ENCODE results near the gene CIB4.

CIB4 gene

GRCh38 chr2:26640781-26641564 is at the start of gene CIB4:
Gene CIB4 (minus strand): TSS chr2:26641366. CDS start chr2:26641314, 52 bp downstream.
- no peaks in the 10 kb centered on the region for H3K36me3 ChIP-seq (ENCODE audit: insufficient read depth, low read length)
- no peaks in the 10 kb centered on the region for H3K9me3 ChIP-seq (ENCODE audit: control insufficient read depth, insufficient read depth, low read length)
- no peak within 1 kb of the TSS for H3K9ac ChIP-seq (ENCODE audit: low read depth, low read length)
- H3K4me1 ChIP-seq (ENCODE audit: insufficient read depth, low read length), result peaks cover 16% of the 10 kb centered on the region

GRCh38 chr2:26687801-26688200 is 46.6 kb upstream of the CIB4 start:
- no peak overlapping the region for H3K9ac ChIP-seq (ENCODE audit: low read depth, low read length)

GRCh38 chr2:26687328-26687727 is 46.2 kb upstream of the CIB4 start:
- Histone ChIP-seq H3K4me1 (ENCODE audit: insufficient read depth, low read length) (peaks cover 4% of the 10 kb centered on the region; the same call in 1 of the 2 replicates), H3K9ac (ENCODE audit: low read depth, low read length) (no peak overlapping the region), H3K9me3 (ENCODE audit: control insufficient read depth, insufficient read depth, low read length) (no peaks in the 10 kb centered on the region)

More at GRCh38 chr2:26687801-26688200, 46.6 kb upstream of the CIB4 start:
- Histone ChIP-seq H3K4me1 (ENCODE audit: insufficient read depth, low read length) (peaks cover 4% of the 10 kb centered on the region; the same call in 1 of the 2 replicates), H3K9me3 (ENCODE audit: control insufficient read depth, insufficient read depth, low read length) (no peaks in the 10 kb centered on the region), H3K36me3 (ENCODE audit: insufficient read depth, low read length) (no peaks in the 10 kb centered on the region)

GRCh38 chr2:26685989-26686839 is 45.0 kb upstream of the CIB4 start:
- H3K4me1 ChIP-seq (ENCODE audit: insufficient read depth, low read length), result 0 out of 2 replicates have a peak, but pooled peaks cover 4% of the 10 kb centered on the region

More at GRCh38 chr2:26687328-26687727, 46.2 kb upstream of the CIB4 start:
- H3K36me3 ChIP-seq (ENCODE audit: insufficient read depth, low read length), result no peaks in the 10 kb centered on the region

GRCh38 chr2:26685341-26685740 is 44.2 kb upstream of the CIB4 start:
- H3K9me3 ChIP-seq (ENCODE audit: control insufficient read depth, insufficient read depth, low read length), result no peaks in the 10 kb centered on the region
- H3K9ac ChIP-seq (ENCODE audit: low read depth, low read length), result no peak overlapping the region
- 0 out of 2 replicates have a peak, but pooled peaks cover 4% of the 10 kb centered on the region for H3K4me1 ChIP-seq (ENCODE audit: insufficient read depth, low read length)
- H3K36me3 ChIP-seq (ENCODE audit: insufficient read depth, low read length), result no peaks in the 10 kb centered on the region

More at GRCh38 chr2:26685989-26686839, 45.0 kb upstream of the CIB4 start:
- Histone ChIP-seq H3K36me3 (ENCODE audit: insufficient read depth, low read length) (no peaks in the 10 kb centered on the region), H3K9me3 (ENCODE audit: control insufficient read depth, insufficient read depth, low read length) (no peaks in the 10 kb centered on the region), H3K9ac (ENCODE audit: low read depth, low read length) (no peak overlapping the region)

GRCh38 chr2:26683583-26683982 is 42.4 kb upstream of the CIB4 start:
- Histone ChIP-seq H3K36me3 (ENCODE audit: insufficient read depth, low read length) (no peaks in the 10 kb centered on the region), H3K4me1 (ENCODE audit: insufficient read depth, low read length) (0 out of 2 replicates have a peak, but pooled peaks cover 4% of the 10 kb centered on the region)

GRCh38 chr2:26682155-26682554 is 41.0 kb upstream of the CIB4 start:
- Histone ChIP-seq H3K36me3 (ENCODE audit: insufficient read depth, low read length) (no peaks in the 10 kb centered on the region), H3K9me3 (ENCODE audit: control insufficient read depth, insufficient read depth, low read length) (no peaks in the 10 kb centered on the region; the same call in 1 of the 2 replicates), H3K9ac (ENCODE audit: low read depth, low read length) (no peak overlapping the region), H3K4me1 (ENCODE audit: insufficient read depth, low read length) (0 out of 2 replicates have a peak, but pooled peaks cover 4% of the 10 kb centered on the region)

More at GRCh38 chr2:26683583-26683982, 42.4 kb upstream of the CIB4 start:
- no peaks in the 10 kb centered on the region for H3K9me3 ChIP-seq (ENCODE audit: control insufficient read depth, insufficient read depth, low read length)
- no peak overlapping the region for H3K9ac ChIP-seq (ENCODE audit: low read depth, low read length)

GRCh38 chr2:26681656-26682055 is 40.5 kb upstream of the CIB4 start:
- no peak overlapping the region for H3K9ac ChIP-seq (ENCODE audit: low read depth, low read length)
- no peaks in the 10 kb centered on the region; the same call in 1 of the 2 replicates for H3K9me3 ChIP-seq (ENCODE audit: control insufficient read depth, insufficient read depth, low read length)
- no peaks in the 10 kb centered on the region for H3K36me3 ChIP-seq (ENCODE audit: insufficient read depth, low read length)
- 0 out of 2 replicates have a peak, but pooled peaks cover 2% of the 10 kb centered on the region for H3K4me1 ChIP-seq (ENCODE audit: insufficient read depth, low read length)

- Histone ChIP-seq H3K9ac (ENCODE audit: low read depth, low read length) (no peak overlapping the region), H3K36me3 (ENCODE audit: insufficient read depth, low read length) (no peaks in the 10 kb centered on the region), H3K4me1 (ENCODE audit: insufficient read depth, low read length) (no peaks in the 10 kb centered on the region), H3K9me3 (ENCODE audit: control insufficient read depth, insufficient read depth, low read length) (no peaks in the 10 kb centered on the region; the same call in 1 of the 2 replicates)
These were observed 38.7 kb upstream of the CIB4 start for GRCh38 chr2:26679867-26680266.

- Histone ChIP-seq H3K4me1 (ENCODE audit: insufficient read depth, low read length) (no peaks in the 10 kb centered on the region), H3K9me3 (ENCODE audit: control insufficient read depth, insufficient read depth, low read length) (no peaks in the 10 kb centered on the region; the same call in 1 of the 2 replicates), H3K9ac (ENCODE audit: low read depth, low read length) (no peak overlapping the region), H3K36me3 (ENCODE audit: insufficient read depth, low read length) (no peaks in the 10 kb centered on the region)
These were observed 36.9 kb upstream of the CIB4 start for GRCh38 chr2:26678035-26678434.

- H3K36me3 ChIP-seq (ENCODE audit: insufficient read depth, low read length), result no peaks in the 10 kb centered on the region
- no peak overlapping the region for H3K9ac ChIP-seq (ENCODE audit: low read depth, low read length)
- H3K4me1 ChIP-seq (ENCODE audit: insufficient read depth, low read length), result no peaks in the 10 kb centered on the region
- H3K9me3 ChIP-seq (ENCODE audit: control insufficient read depth, insufficient read depth, low read length), result no peaks in the 10 kb centered on the region; the same call in 1 of the 2 replicates
These were observed 34.6 kb upstream of the CIB4 start for GRCh38 chr2:26675651-26676255.

- H3K9ac ChIP-seq (ENCODE audit: low read depth, low read length), result no peak overlapping the region
- H3K4me1 ChIP-seq (ENCODE audit: insufficient read depth, low read length), result no peaks in the 10 kb centered on the region
- H3K36me3 ChIP-seq (ENCODE audit: insufficient read depth, low read length), result no peaks in the 10 kb centered on the region
- no peaks in the 10 kb centered on the region; the same call in 1 of the 2 replicates for H3K9me3 ChIP-seq (ENCODE audit: control insufficient read depth, insufficient read depth, low read length)
These were observed 33.6 kb upstream of the CIB4 start for GRCh38 chr2:26674771-26675170.

GRCh38 chr2:26674002-26674751 is 33.0 kb upstream of the CIB4 start:
- Histone ChIP-seq H3K4me1 (ENCODE audit: insufficient read depth, low read length) (no peaks in the 10 kb centered on the region), H3K9ac (ENCODE audit: low read depth, low read length) (no peak overlapping the region), H3K9me3 (ENCODE audit: control insufficient read depth, insufficient read depth, low read length) (no peaks in the 10 kb centered on the region; the same call in 1 of the 2 replicates), H3K36me3 (ENCODE audit: insufficient read depth, low read length) (no peaks in the 10 kb centered on the region)
